HCT116 (cell line): Measurements from ENCODE around the gene MPV17.

ENCODE experiments used
- EZH2 ChIP-seq: fragments of 200-600 bp; sonication (generic); IDR thresholded peaks from 2 replicates; pipeline ENCODE4 v1.6.1; 2017; ENCODE audit warnings: antibody characterized with exemption, mixed run types
- POLR2A ChIP-seq: IDR thresholded peaks from 2 replicates; pipeline ENCODE4 v1.7.0; 2011; ENCODE audit warnings: borderline replicate concordance; ENCODE audit not compliant: insufficient read depth, insufficient read length; ENCODE audit errors: extremely low read depth
- POLR2AphosphoS5 ChIP-seq: IDR thresholded peaks from 2 replicates; pipeline ENCODE4 v1.6.1; 2011; ENCODE audit warnings: mild to moderate bottlenecking, low read depth, low read length, moderate library complexity
- SIN3A ChIP-seq: IDR thresholded peaks from 2 replicates; pipeline ENCODE4 v1.6.1; 2012; ENCODE audit warnings: low read depth
- TCF7L2 ChIP-seq: IDR thresholded peaks from 2 replicates; pipeline ENCODE4 v1.7.0; 2011; ENCODE audit warnings: borderline replicate concordance, inconsistent platforms; ENCODE audit not compliant: insufficient read depth, insufficient read length; ENCODE audit errors: extremely low read depth
- ZNF274 ChIP-seq: fragments of 200-500 bp; sonication (Bioruptor generic); IDR thresholded peaks from 2 replicates; pipeline ENCODE4 v1.6.1; 2014; ENCODE audit warnings: mild to moderate bottlenecking, low read depth, low read length, inconsistent platforms
- TF ChIP-seq, protein P1 (sequence below), 3 experiments: fragments of 200-600 bp in 1 of 3; sonication (generic) in 1 of 3; IDR thresholded peaks in 2 of 3; conservative IDR thresholded peaks in 1 of 3; 2 replicates each; pipeline ENCODE4 v1.5.1; 2012 to 2017; ENCODE audit warnings: low read depth in 2 of 3, low read length in 2 of 3, antibody characterized with exemption in 1 of 3, borderline replicate concordance in 1 of 3, control low read depth in 1 of 3, mild to moderate bottlenecking in 1 of 3, mixed read lengths in 1 of 3, mixed run types in 1 of 3, moderate library complexity in 1 of 3; ENCODE audit not compliant: insufficient read depth in 1 of 3
- TF ChIP-seq, protein P2 (sequence below): IDR thresholded peaks from 2 replicates; pipeline ENCODE4 v1.6.1; 2012; ENCODE audit warnings: low read depth

DNA sequence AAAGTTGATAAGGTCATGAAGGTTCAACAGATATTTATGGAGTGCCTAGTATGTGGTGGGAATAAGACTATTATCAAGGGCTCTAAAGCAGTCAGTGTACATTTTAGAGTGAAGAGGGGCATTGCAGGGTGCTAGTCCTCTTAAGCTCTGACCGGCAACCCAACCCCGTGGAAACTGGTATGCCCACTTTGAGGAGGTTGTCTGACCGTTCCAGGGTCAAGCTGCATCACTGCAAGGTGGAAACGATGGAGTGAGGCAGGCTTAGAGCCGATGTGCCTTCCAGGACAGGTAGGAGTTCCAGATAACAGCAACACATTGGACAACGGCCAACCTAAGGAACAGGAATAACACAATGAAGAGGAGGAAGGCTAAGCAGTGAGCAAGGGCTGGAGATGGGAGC, 13.2 kb downstream of the MPV17 start:
- TF ChIP-seq SIN3A = no peak
- TF ChIP-seq TCF7L2 = no peak
- no peak for TF ChIP-seq POLR2A
- TF ChIP-seq, protein P1, sequence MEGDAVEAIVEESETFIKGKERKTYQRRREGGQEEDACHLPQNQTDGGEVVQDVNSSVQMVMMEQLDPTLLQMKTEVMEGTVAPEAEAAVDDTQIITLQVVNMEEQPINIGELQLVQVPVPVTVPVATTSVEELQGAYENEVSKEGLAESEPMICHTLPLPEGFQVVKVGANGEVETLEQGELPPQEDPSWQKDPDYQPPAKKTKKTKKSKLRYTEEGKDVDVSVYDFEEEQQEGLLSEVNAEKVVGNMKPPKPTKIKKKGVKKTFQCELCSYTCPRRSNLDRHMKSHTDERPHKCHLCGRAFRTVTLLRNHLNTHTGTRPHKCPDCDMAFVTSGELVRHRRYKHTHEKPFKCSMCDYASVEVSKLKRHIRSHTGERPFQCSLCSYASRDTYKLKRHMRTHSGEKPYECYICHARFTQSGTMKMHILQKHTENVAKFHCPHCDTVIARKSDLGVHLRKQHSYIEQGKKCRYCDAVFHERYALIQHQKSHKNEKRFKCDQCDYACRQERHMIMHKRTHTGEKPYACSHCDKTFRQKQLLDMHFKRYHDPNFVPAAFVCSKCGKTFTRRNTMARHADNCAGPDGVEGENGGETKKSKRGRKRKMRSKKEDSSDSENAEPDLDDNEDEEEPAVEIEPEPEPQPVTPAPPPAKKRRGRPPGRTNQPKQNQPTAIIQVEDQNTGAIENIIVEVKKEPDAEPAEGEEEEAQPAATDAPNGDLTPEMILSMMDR (IDR thresholded peaks at IDR 0.05 in 2 of 3, conservative IDR thresholded peaks at IDR 0.05 in 1 of 3; ENCODE audit: borderline replicate concordance in 1 of 3, insufficient read depth in 1 of 3, low read depth in 2 of 3, low read length in 2 of 3) = no peak
- TF ChIP-seq ZNF274 = no peak
- no peak for TF ChIP-seq EZH2
- TF ChIP-seq, protein P2, sequence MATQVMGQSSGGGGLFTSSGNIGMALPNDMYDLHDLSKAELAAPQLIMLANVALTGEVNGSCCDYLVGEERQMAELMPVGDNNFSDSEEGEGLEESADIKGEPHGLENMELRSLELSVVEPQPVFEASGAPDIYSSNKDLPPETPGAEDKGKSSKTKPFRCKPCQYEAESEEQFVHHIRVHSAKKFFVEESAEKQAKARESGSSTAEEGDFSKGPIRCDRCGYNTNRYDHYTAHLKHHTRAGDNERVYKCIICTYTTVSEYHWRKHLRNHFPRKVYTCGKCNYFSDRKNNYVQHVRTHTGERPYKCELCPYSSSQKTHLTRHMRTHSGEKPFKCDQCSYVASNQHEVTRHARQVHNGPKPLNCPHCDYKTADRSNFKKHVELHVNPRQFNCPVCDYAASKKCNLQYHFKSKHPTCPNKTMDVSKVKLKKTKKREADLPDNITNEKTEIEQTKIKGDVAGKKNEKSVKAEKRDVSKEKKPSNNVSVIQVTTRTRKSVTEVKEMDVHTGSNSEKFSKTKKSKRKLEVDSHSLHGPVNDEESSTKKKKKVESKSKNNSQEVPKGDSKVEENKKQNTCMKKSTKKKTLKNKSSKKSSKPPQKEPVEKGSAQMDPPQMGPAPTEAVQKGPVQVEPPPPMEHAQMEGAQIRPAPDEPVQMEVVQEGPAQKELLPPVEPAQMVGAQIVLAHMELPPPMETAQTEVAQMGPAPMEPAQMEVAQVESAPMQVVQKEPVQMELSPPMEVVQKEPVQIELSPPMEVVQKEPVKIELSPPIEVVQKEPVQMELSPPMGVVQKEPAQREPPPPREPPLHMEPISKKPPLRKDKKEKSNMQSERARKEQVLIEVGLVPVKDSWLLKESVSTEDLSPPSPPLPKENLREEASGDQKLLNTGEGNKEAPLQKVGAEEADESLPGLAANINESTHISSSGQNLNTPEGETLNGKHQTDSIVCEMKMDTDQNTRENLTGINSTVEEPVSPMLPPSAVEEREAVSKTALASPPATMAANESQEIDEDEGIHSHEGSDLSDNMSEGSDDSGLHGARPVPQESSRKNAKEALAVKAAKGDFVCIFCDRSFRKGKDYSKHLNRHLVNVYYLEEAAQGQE = no peak
- no peak for TF ChIP-seq POLR2AphosphoS5
